Measurements from ENCODE around the gene PLLP.
A peak's percentile ranks its signal among the peaks of the same experiment; 100 is the strongest.

The PLLP gene

DNA sequence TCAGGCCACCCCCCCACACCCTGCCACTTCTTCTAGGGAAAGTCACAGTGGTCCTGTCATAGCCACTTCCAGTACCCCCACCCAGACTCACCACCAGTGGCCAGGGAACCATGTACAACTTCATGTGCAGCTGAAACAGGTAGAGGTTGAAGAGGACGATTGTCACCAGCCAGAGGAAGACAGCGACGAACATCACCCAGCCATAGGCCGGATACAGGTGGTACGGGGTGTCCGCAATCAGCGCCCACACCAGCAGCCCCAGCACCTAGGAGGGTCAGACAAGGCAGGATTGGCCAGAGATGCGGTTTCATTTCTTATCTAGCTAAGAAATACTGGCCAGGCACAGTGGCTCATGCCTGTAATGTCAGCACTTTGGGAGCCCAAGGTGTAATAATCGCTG lies 22.7 kb downstream of the PLLP start:
- Histone ChIP-seq H3K4me2 (ENCODE audit: low read depth, low read length, poor library complexity, severe bottlenecking) (no peak overlapping the region), H3K36me3 (ENCODE audit: insufficient read depth, low read length) (no peaks in the 10 kb centered on the region), H3K27me3 (ENCODE audit: insufficient read depth, low read length, poor library complexity, severe bottlenecking) (no peaks in the 10 kb centered on the region), H3K9me3 (ENCODE audit: insufficient read depth, low read depth, low read length) (no peaks in the 10 kb centered on the region), H3K9ac (ENCODE audit: low read depth, low read length, poor library complexity, severe bottlenecking) (no peak overlapping the region), H3F3A (ENCODE audit: low read depth) (no peaks in the 10 kb centered on the region), H2AFZ (ENCODE audit: low read length) (no peak overlapping the region), H3K4me3 (ENCODE audit: low read length, poor library complexity, severe bottlenecking) (no peak overlapping the region), H3K9me2 (replicated peaks; ENCODE audit: low read depth, low read length) (no peaks in the 10 kb centered on the region), H3K79me2 (ENCODE audit: insufficient read depth, low read length) (no peaks in the 10 kb centered on the region), H4K20me1 (ENCODE audit: insufficient read depth, low read length, poor library complexity, severe bottlenecking) (no peaks in the 10 kb centered on the region), H3K4me1 (ENCODE audit: insufficient read depth, low read length, poor library complexity, severe bottlenecking) (peaks cover under 1% of the 10 kb centered on the region)
- TF ChIP-seq CTCF (conservative IDR thresholded peaks at IDR 0.05; ENCODE audit: low read length) (no peak), EZH2phosphoT487 (IDR thresholded peaks at IDR 0.05; ENCODE audit: borderline replicate concordance) (no peak)

DNA sequence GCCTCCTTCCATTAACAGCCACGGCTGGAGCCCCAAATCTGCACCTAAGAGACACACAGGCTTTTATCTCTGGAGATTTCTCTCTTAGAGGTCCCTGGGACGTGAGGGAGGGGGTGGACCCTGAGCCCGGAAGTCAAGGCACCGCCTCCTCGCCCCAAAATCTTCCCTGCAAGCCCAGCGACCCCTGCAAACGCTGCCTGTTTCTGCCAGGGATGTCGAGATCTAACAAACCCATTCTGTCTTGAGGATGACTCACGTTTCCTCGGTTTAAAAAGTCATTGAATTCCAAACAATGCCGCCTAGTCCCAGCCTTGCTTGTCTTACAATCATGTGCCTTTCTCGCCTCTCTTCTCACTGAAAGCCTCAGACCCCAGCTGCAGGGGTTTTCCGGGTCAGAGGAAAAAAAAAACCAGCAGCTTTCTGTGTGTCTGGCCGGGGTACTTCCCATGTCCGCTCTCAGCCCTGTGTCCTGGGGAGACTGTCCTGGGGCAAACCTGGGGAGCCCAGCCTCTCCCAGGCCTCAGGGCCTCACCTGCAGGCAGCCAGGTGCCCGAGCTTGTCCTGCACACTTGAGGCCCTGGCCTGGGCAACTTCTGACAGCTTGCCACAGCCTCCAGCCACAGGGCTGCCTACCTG lies 24.1 kb downstream of the PLLP start:
- Histone ChIP-seq H3K4me2 (ENCODE audit: low read depth, low read length, poor library complexity, severe bottlenecking) (no peak overlapping the region), H2AFZ (ENCODE audit: low read length) (0 out of 2 replicates have a peak overlapping the region, but pooled peaks have one; percentile 21), H3K79me2 (ENCODE audit: insufficient read depth, low read length) (no peaks in the 10 kb centered on the region), H3F3A (ENCODE audit: low read depth) (no peaks in the 10 kb centered on the region), H3K4me3 (ENCODE audit: low read length, poor library complexity, severe bottlenecking) (no peak overlapping the region), H3K9me3 (ENCODE audit: insufficient read depth, low read depth, low read length) (no peaks in the 10 kb centered on the region), H4K20me1 (ENCODE audit: insufficient read depth, low read length, poor library complexity, severe bottlenecking) (no peaks in the 10 kb centered on the region), H3K9me2 (replicated peaks; ENCODE audit: low read depth, low read length) (no peaks in the 10 kb centered on the region), H3K9ac (ENCODE audit: low read depth, low read length, poor library complexity, severe bottlenecking) (no peak overlapping the region), H3K36me3 (ENCODE audit: insufficient read depth, low read length) (no peaks in the 10 kb centered on the region), H3K4me1 (ENCODE audit: insufficient read depth, low read length, poor library complexity, severe bottlenecking) (no peaks in the 10 kb centered on the region), H3K27me3 (ENCODE audit: insufficient read depth, low read length, poor library complexity, severe bottlenecking) (no peaks in the 10 kb centered on the region)
- TF ChIP-seq CTCF (conservative IDR thresholded peaks at IDR 0.05; ENCODE audit: low read length) = no peak
- TF ChIP-seq EZH2phosphoT487 (IDR thresholded peaks at IDR 0.05; ENCODE audit: borderline replicate concordance) = no peak

GRCh38 chr16:57258910-57259475 lies 25.5 kb downstream of the PLLP start:
- H3F3A ChIP-seq (ENCODE audit: low read depth) = no peaks in the 10 kb centered on the region
- no peaks in the 10 kb centered on the region for H3K9me3 ChIP-seq (ENCODE audit: insufficient read depth, low read depth, low read length)
- H4K20me1 ChIP-seq (ENCODE audit: insufficient read depth, low read length, poor library complexity, severe bottlenecking) = no peaks in the 10 kb centered on the region
- no peaks in the 10 kb centered on the region for H3K27me3 ChIP-seq (ENCODE audit: insufficient read depth, low read length, poor library complexity, severe bottlenecking)
- no peak overlapping the region for H3K9ac ChIP-seq (ENCODE audit: low read depth, low read length, poor library complexity, severe bottlenecking)
- H3K4me3 ChIP-seq (ENCODE audit: low read length, poor library complexity, severe bottlenecking) = no peak overlapping the region
- no peaks in the 10 kb centered on the region for H3K36me3 ChIP-seq (ENCODE audit: insufficient read depth, low read length)
- H3K4me2 ChIP-seq (ENCODE audit: low read depth, low read length, poor library complexity, severe bottlenecking) = no peak overlapping the region
- no peaks in the 10 kb centered on the region for H3K9me2 ChIP-seq (replicated peaks; ENCODE audit: low read depth, low read length)
- H2AFZ ChIP-seq (ENCODE audit: low read length) = no peak overlapping the region
- H3K4me1 ChIP-seq (ENCODE audit: insufficient read depth, low read length, poor library complexity, severe bottlenecking) = no peaks in the 10 kb centered on the region
- TF ChIP-seq CTCF (conservative IDR thresholded peaks at IDR 0.05; ENCODE audit: low read length) (no peak), EZH2phosphoT487 (IDR thresholded peaks at IDR 0.05; ENCODE audit: borderline replicate concordance) (no peak)
- H3K79me2 ChIP-seq (ENCODE audit: insufficient read depth, low read length) = no peaks in the 10 kb centered on the region
